GM12801 (cell line): ENCODE results near the gene P4HA3.

Experiments used
- CTCF ChIP-seq: IDR thresholded peaks from one replicate; pipeline ENCODE4 v1.5.1; 2011; ENCODE audit warnings: control low read depth; ENCODE audit not compliant: insufficient read length; ENCODE audit errors: extremely low read depth

The P4HA3 gene

GRCh38 chr11:74226907-74227306, 84.5 kb downstream of the P4HA3 start:
- no peak for TF ChIP-seq CTCF

GRCh38 chr11:74225565-74225964, 85.9 kb downstream of the P4HA3 start:
- TF ChIP-seq CTCF, result no peak

GRCh38 chr11:74221816-74222215, 89.6 kb downstream of the P4HA3 start:
- TF ChIP-seq CTCF, result no peak

- TF ChIP-seq CTCF, result no peak
Observed at GRCh38 chr11:74220376-74220775, 91.1 kb downstream of the P4HA3 start.
